ENCODE results near the gene ETV5. TPM values are rescaled to one million over a fixed set of nuclear protein-coding genes. Genes with fewer than 3 reads are reported as not detected.

The ETV5 gene
- polyA plus RNA-seq, 1 of the 3 experiments (the other 2 are of a cell fraction): 20.9 TPM

GRCh38 chr3:186127463-186127862 lies 18.6 kb upstream of the ETV5 start:
- Histone ChIP-seq H3K79me2 (ENCODE audit: insufficient read depth) (no peaks in the 10 kb centered on the region), H3K4me2 (no peak overlapping the region), H3K9me3 (no peaks in the 10 kb centered on the region), H4K20me1 (ENCODE audit: insufficient read depth) (no peaks in the 10 kb centered on the region), H3K4me3 (ENCODE audit: low read depth in 2 of 2, low read length in 1 of 2) (no peak overlapping the region), H3K27me3 (ENCODE audit: insufficient read depth) (no peaks in the 10 kb centered on the region), H3K9me2 (no peaks in the 10 kb centered on the region), H3K9ac (no peak overlapping the region), H3F3A (replicated peaks; ENCODE audit: insufficient read depth) (no peaks in the 10 kb centered on the region), H3K4me1 (ENCODE audit: control insufficient read depth in 1 of 2, insufficient read depth in 2 of 2, low read depth in 1 of 2, low read length in 1 of 2) (no peaks in the 10 kb centered on the region; a peak in 1 of 4 replicates), H2AFZ (ENCODE audit: low read depth) (no peak overlapping the region), H3K27ac (ENCODE audit: low read depth in 2 of 2, low read length in 1 of 2) (no peak overlapping the region), H3K36me3 (replicated peaks in 1 of 2; ENCODE audit: control insufficient read depth in 1 of 2, insufficient read depth in 2 of 2, low read length in 1 of 2) (no peaks in the 10 kb centered on the region)
- 78% methylated on average over 7 of the region's 7 CpGs for WGBS (ENCODE audit: low lambda C conversion rate)
- POLR2A ChIA-PET: no interaction called here
- no peak for DNase-seq
- TF ChIP-seq JUND (IDR thresholded peaks at IDR 0.05) (no peak), ZBTB33 (IDR thresholded peaks at IDR 0.05; ENCODE audit: borderline replicate concordance, low read depth) (no peak), CHD2 (IDR thresholded peaks at IDR 0.05; ENCODE audit: low read length, partially characterized antibody) (no peak), EP300 (IDR thresholded peaks at IDR 0.05; ENCODE audit: borderline replicate concordance in 1 of 2, low read depth in 1 of 2, low read length in 1 of 2) (no peak), NRF1 (IDR thresholded peaks at IDR 0.05; ENCODE audit: low read depth, low read length) (no peak), GATA2 (CRISPR knock-in tag; IDR thresholded peaks at IDR 0.05) (no peak), ELF1 (IDR thresholded peaks at IDR 0.05) (no peak), SMC3 (IDR thresholded peaks at IDR 0.05; ENCODE audit: low read depth, low read length) (no peak), RCOR1 (IDR thresholded peaks at IDR 0.05; ENCODE audit: low read length) (no peak), RAD21 (IDR thresholded peaks at IDR 0.05; ENCODE audit: low read length) (no peak), RFX5 (IDR thresholded peaks at IDR 0.05; ENCODE audit: low read length) (no peak), USF2 (IDR thresholded peaks at IDR 0.05; ENCODE audit: borderline replicate concordance, low read depth, low read length) (no peak), RXRA (IDR thresholded peaks at IDR 0.05; ENCODE audit: borderline replicate concordance, low read depth) (no peak), MXI1 (IDR thresholded peaks at IDR 0.05; ENCODE audit: low read depth, low read length) (no peak), MEF2A (IDR thresholded peaks at IDR 0.05; ENCODE audit: borderline replicate concordance, low read depth) (no peak), GABPA (IDR thresholded peaks at IDR 0.05; ENCODE audit: low read depth) (no peak), POLR2AphosphoS5 (IDR thresholded peaks at IDR 0.05; ENCODE audit: low read depth, low read length) (no peak), TEAD4 (IDR thresholded peaks at IDR 0.05; ENCODE audit: borderline replicate concordance, insufficient read depth) (no peak)
- TF ChIP-seq, protein P1, sequence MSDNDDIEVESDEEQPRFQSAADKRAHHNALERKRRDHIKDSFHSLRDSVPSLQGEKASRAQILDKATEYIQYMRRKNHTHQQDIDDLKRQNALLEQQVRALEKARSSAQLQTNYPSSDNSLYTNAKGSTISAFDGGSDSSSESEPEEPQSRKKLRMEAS (IDR thresholded peaks at IDR 0.05; ENCODE audit: low read depth): no peak
- TF ChIP-seq, protein P2, sequence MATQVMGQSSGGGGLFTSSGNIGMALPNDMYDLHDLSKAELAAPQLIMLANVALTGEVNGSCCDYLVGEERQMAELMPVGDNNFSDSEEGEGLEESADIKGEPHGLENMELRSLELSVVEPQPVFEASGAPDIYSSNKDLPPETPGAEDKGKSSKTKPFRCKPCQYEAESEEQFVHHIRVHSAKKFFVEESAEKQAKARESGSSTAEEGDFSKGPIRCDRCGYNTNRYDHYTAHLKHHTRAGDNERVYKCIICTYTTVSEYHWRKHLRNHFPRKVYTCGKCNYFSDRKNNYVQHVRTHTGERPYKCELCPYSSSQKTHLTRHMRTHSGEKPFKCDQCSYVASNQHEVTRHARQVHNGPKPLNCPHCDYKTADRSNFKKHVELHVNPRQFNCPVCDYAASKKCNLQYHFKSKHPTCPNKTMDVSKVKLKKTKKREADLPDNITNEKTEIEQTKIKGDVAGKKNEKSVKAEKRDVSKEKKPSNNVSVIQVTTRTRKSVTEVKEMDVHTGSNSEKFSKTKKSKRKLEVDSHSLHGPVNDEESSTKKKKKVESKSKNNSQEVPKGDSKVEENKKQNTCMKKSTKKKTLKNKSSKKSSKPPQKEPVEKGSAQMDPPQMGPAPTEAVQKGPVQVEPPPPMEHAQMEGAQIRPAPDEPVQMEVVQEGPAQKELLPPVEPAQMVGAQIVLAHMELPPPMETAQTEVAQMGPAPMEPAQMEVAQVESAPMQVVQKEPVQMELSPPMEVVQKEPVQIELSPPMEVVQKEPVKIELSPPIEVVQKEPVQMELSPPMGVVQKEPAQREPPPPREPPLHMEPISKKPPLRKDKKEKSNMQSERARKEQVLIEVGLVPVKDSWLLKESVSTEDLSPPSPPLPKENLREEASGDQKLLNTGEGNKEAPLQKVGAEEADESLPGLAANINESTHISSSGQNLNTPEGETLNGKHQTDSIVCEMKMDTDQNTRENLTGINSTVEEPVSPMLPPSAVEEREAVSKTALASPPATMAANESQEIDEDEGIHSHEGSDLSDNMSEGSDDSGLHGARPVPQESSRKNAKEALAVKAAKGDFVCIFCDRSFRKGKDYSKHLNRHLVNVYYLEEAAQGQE (IDR thresholded peaks at IDR 0.05; ENCODE audit: low read depth, low read length): no peak
- CTCF ChIA-PET: interaction anchor here (0.8 to 1.3 kb wide), 2 partner anchors 19 to 128 kb away, joined by 3 read pairs; partner anchors contain the start of gene ETV5
